Mesenchymal stem cell (in vitro differentiated cells and primary cell): ENCODE data around the gene BCL2L15.
A peak's percentile ranks its signal among the peaks of the same experiment; 100 is the strongest.

Experiments used
- DNase-seq: peaks from one replicate; pipeline ENCODE4 v3.0.0-alpha.2; 2013
- H2AFZ ChIP-seq: one replicate; pipeline ENCODE4 v1.6.1; 2013; ENCODE audit warnings: low read depth, mild to moderate bottlenecking, control low read depth, inconsistent platforms, low read length, moderate library complexity
- H2AK5ac ChIP-seq: 2 replicates; pipeline ENCODE4 v1.6.1; 2013; ENCODE audit warnings: low read length, moderate library complexity, mild to moderate bottlenecking, inconsistent platforms; ENCODE audit not compliant: severe bottlenecking
- H2BK120ac ChIP-seq: one replicate; pipeline ENCODE4 v1.6.1; 2013; ENCODE audit warnings: low read depth, mild to moderate bottlenecking, inconsistent platforms, low read length, moderate library complexity
- H2BK12ac ChIP-seq, 2 experiments: one replicate each; pipeline ENCODE4 v1.6.1; 2013; ENCODE audit warnings: inconsistent platforms in 2 of 2, low read length in 2 of 2, mild to moderate bottlenecking in 2 of 2, moderate library complexity in 2 of 2, control low read depth in 1 of 2
- H2BK15ac ChIP-seq: one replicate; pipeline ENCODE4 v1.6.1; 2013; ENCODE audit warnings: mild to moderate bottlenecking, low read depth, inconsistent platforms; ENCODE audit not compliant: poor library complexity, severe bottlenecking
- H2BK5ac ChIP-seq: 2 replicates; pipeline ENCODE4 v1.6.1; 2013; ENCODE audit warnings: low read depth, mild to moderate bottlenecking, low read length, control low read depth, inconsistent platforms; ENCODE audit not compliant: poor library complexity, severe bottlenecking
- H3K14ac ChIP-seq, 2 experiments: one replicate each; pipeline ENCODE4 v1.6.1; 2013; ENCODE audit warnings: inconsistent platforms in 2 of 2, low read length in 2 of 2, control low read depth in 1 of 2, mild to moderate bottlenecking in 1 of 2, moderate library complexity in 1 of 2
- H3K18ac ChIP-seq, 2 experiments: one replicate each; pipeline ENCODE4 v1.6.1; 2013; ENCODE audit warnings: inconsistent platforms in 2 of 2, low read length in 2 of 2, control low read depth in 1 of 2, low read depth in 1 of 2, mild to moderate bottlenecking in 1 of 2
- H3K23ac ChIP-seq, 2 experiments: one replicate each; pipeline ENCODE4 v1.6.1; 2013; ENCODE audit warnings: inconsistent platforms in 2 of 2, low read length in 2 of 2, mild to moderate bottlenecking in 2 of 2, moderate library complexity in 2 of 2, control low read depth in 1 of 2
- H3K27ac ChIP-seq: 2 replicates; pipeline ENCODE4 v1.5.1; 2013; ENCODE audit warnings: mild to moderate bottlenecking, moderate library complexity, low read length, control low read depth, inconsistent platforms; ENCODE audit not compliant: poor library complexity, severe bottlenecking
- H3K27me3 ChIP-seq, 2 experiments: 2 replicates each; pipeline versions ENCODE4 v1.6.1 to v1.7.0; 2013; ENCODE audit warnings: low read length in 2 of 2, mild to moderate bottlenecking in 2 of 2, moderate library complexity in 2 of 2, control low read depth in 1 of 2, inconsistent platforms in 1 of 2; ENCODE audit not compliant: control insufficient read depth in 1 of 2, insufficient read depth in 1 of 2
- H3K36me3 ChIP-seq, 2 experiments: 2 replicates each; pipeline versions ENCODE4 v1.6.1 to v1.7.0; 2013; ENCODE audit warnings: low read length in 2 of 2, control low read depth in 1 of 2, inconsistent platforms in 1 of 2, low read depth in 1 of 2, mild to moderate bottlenecking in 1 of 2; ENCODE audit not compliant: insufficient read depth in 2 of 2, control insufficient read depth in 1 of 2
- H3K4ac ChIP-seq, 2 experiments: one replicate each; pipeline ENCODE4 v1.6.1; 2013; ENCODE audit warnings: inconsistent platforms in 2 of 2, low read length in 2 of 2, mild to moderate bottlenecking in 2 of 2, moderate library complexity in 2 of 2, control low read depth in 1 of 2, low read depth in 1 of 2
- H3K4me1 ChIP-seq: 2 replicates; pipeline ENCODE4 v1.6.1; 2013; ENCODE audit warnings: low read depth, low read length, control low read depth; ENCODE audit not compliant: control insufficient read depth, insufficient read depth
- H3K4me2 ChIP-seq: 2 replicates; pipeline ENCODE4 v1.6.1; 2013; ENCODE audit warnings: low read length, mild to moderate bottlenecking, inconsistent platforms; ENCODE audit not compliant: poor library complexity, severe bottlenecking
- H3K4me3 ChIP-seq, 2 experiments: 2 replicates each; pipeline versions ENCODE4 v1.5.1 to v1.7.0; 2013; ENCODE audit warnings: low read length in 2 of 2, mild to moderate bottlenecking in 2 of 2, control low read depth in 1 of 2, low read depth in 1 of 2; ENCODE audit not compliant: insufficient read depth in 1 of 2
- H3K79me1 ChIP-seq: replicated peaks from 2 replicates; pipeline ENCODE4 v1.6.1; 2013; ENCODE audit warnings: mild to moderate bottlenecking, control low read depth, low read length, inconsistent platforms; ENCODE audit not compliant: poor library complexity, severe bottlenecking
- H3K9ac ChIP-seq: 2 replicates; pipeline ENCODE4 v1.7.0; 2013; ENCODE audit warnings: mild to moderate bottlenecking, low read length, moderate library complexity
- H3K9me3 ChIP-seq: 2 replicates; pipeline ENCODE4 v1.7.0; 2013; ENCODE audit warnings: mild to moderate bottlenecking, low read length; ENCODE audit not compliant: control insufficient read depth
- H4K8ac ChIP-seq: one replicate; pipeline ENCODE4 v1.6.1; 2013; ENCODE audit warnings: inconsistent platforms, mild to moderate bottlenecking, low read length, moderate library complexity
- H4K91ac ChIP-seq: one replicate; pipeline ENCODE4 v1.6.1; 2013; ENCODE audit warnings: mild to moderate bottlenecking, low read length, inconsistent platforms
- WGBS: methylation state at CpG from one replicate; pipeline ENCODE4 v1.1.7; 2013; ENCODE audit warnings: mixed read lengths; 5-methylcytosine and 5-hydroxymethylcytosine counted together

BCL2L15 gene

GRCh38 chr1:113860891-113861290, 26.5 kb downstream of the BCL2L15 start:
- no peaks in the 10 kb centered on the region for H3K36me3 ChIP-seq
- no peak overlapping the region for H3K4ac ChIP-seq
- H2BK5ac ChIP-seq: no peak overlapping the region
- H4K91ac ChIP-seq: no peak overlapping the region
- H2AFZ ChIP-seq: no peak overlapping the region
- H2AK5ac ChIP-seq: no peak overlapping the region
- no peak overlapping the region for H3K4me2 ChIP-seq
- H3K4me1 ChIP-seq: peaks cover 2% of the 10 kb centered on the region
- H2BK120ac ChIP-seq: no peak overlapping the region
- no peak overlapping the region for H3K23ac ChIP-seq
- no peaks in the 10 kb centered on the region for H3K27me3 ChIP-seq
- H3K9me3 ChIP-seq: no peaks in the 10 kb centered on the region
- H3K27ac ChIP-seq: peak overlapping the region; percentile 55
- H2BK12ac ChIP-seq: no peak overlapping the region
- peak; percentile 67 for DNase-seq
- no peak overlapping the region for H2BK15ac ChIP-seq
- H3K9ac ChIP-seq: peak overlapping the region; percentile 79
- H3K14ac ChIP-seq: no peak overlapping the region
- no peaks in the 10 kb centered on the region for H3K79me1 ChIP-seq
- WGBS: 65% methylated on average over 2 of the region's 3 CpGs
- peak overlapping the region in 1 of 2 experiments; percentile 21 for H3K18ac ChIP-seq
- no peak overlapping the region for H4K8ac ChIP-seq
- H3K4me3 ChIP-seq: peak overlapping the region in 1 of 2 experiments; percentile 22

DNA sequence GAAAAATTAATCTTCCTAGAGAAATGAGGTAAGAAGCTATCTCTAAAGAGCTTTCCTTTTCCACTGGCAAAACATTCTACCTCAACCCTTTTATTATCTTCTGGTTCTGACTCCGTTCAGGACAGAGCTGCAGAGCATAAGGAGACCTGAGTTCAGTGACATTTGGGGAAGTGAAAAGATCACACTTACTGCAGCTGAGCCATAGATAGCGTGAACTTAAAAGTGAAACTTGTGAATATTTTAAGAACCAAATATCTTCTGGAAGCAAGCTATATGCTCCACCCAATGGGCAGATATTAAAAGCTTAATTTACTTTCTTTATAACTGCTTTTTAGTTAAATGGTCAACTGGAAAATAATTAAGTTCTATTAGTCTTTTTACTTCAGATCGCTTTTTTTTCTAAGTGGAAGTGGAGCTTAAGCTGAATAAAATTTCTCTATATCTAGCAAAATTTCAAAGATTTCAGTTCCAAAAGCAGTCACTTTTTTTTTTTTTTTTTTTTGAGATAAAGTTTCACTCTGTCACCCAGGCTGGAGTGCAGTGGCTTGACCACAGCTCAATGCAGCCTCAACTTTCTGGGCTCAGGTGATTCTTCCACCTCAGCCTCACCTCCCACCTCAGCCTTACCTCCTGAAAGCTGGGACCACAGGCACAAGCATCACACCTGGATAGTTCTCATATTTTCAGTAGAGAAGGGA, 27.8 kb downstream of the BCL2L15 start:
- peaks cover 2% of the 10 kb centered on the region for H3K4me1 ChIP-seq
- H2BK15ac ChIP-seq: no peak overlapping the region
- no peak overlapping the region for H2BK5ac ChIP-seq
- H2BK120ac ChIP-seq: no peak overlapping the region
- no peak for DNase-seq
- no peak overlapping the region for H3K18ac ChIP-seq
- no peak overlapping the region for H4K8ac ChIP-seq
- H3K27me3 ChIP-seq: no peaks in the 10 kb centered on the region
- H3K4me2 ChIP-seq: no peak overlapping the region
- WGBS: 100% methylated on average over 1 of the region's 3 CpGs
- no peak overlapping the region for H2AFZ ChIP-seq
- peak overlapping the region in 1 of 2 experiments; percentile 60 for H3K4me3 ChIP-seq
- peak overlapping the region in 1 of 2 experiments; percentile 54 for H2BK12ac ChIP-seq
- H2AK5ac ChIP-seq: peak overlapping the region; percentile 92
- peak overlapping the region; percentile 79 for H3K9ac ChIP-seq
- no peak overlapping the region for H3K14ac ChIP-seq
- H3K27ac ChIP-seq: no peak overlapping the region
- H3K23ac ChIP-seq: no peak overlapping the region
- no peaks in the 10 kb centered on the region for H3K9me3 ChIP-seq
- no peak overlapping the region for H4K91ac ChIP-seq
- peak overlapping the region in 1 of 2 experiments; percentile 26 for H3K4ac ChIP-seq
- H3K79me1 ChIP-seq: no peaks in the 10 kb centered on the region
- no peaks in the 10 kb centered on the region for H3K36me3 ChIP-seq

- peak overlapping the region; percentile 79 for H3K9ac ChIP-seq
- no peak overlapping the region for H2BK5ac ChIP-seq
- no peaks in the 10 kb centered on the region for H3K79me1 ChIP-seq
- H2AK5ac ChIP-seq: no peak overlapping the region
- no peak overlapping the region for H3K23ac ChIP-seq
- no peaks in the 10 kb centered on the region for H3K9me3 ChIP-seq
- H3K4me3 ChIP-seq: peak overlapping the region in 1 of 2 experiments; percentile 60
- H2BK120ac ChIP-seq: no peak overlapping the region
- DNase-seq: no peak
- no peak overlapping the region for H3K18ac ChIP-seq
- H4K8ac ChIP-seq: no peak overlapping the region
- H3K4ac ChIP-seq: no peak overlapping the region
- no peak overlapping the region for H2BK15ac ChIP-seq
- H3K4me1 ChIP-seq: peaks cover 2% of the 10 kb centered on the region
- no peak overlapping the region for H2BK12ac ChIP-seq
- no peak overlapping the region for H2AFZ ChIP-seq
- no peak overlapping the region for H4K91ac ChIP-seq
- no peak overlapping the region for H3K14ac ChIP-seq
- no peak overlapping the region for H3K4me2 ChIP-seq
- WGBS: 100% methylated on average over 1 of the region's 1 CpG
- no peaks in the 10 kb centered on the region for H3K27me3 ChIP-seq
- no peaks in the 10 kb centered on the region for H3K36me3 ChIP-seq
- H3K27ac ChIP-seq: no peak overlapping the region
Measured at GRCh38 chr1:113858982-113859381, 28.4 kb downstream of the BCL2L15 start.

- Histone ChIP-seq H2AFZ (no peak overlapping the region), H3K9ac (no peak overlapping the region), H3K36me3 (no peaks in the 10 kb centered on the region), H3K9me3 (no peaks in the 10 kb centered on the region), H2BK12ac (no peak overlapping the region), H3K23ac (no peak overlapping the region), H2BK15ac (no peak overlapping the region), H3K4ac (no peak overlapping the region), H3K18ac (no peak overlapping the region), H3K4me2 (no peak overlapping the region), H3K14ac (no peak overlapping the region), H4K8ac (no peak overlapping the region), H2BK5ac (no peak overlapping the region), H3K27me3 (no peaks in the 10 kb centered on the region), H3K79me1 (no peaks in the 10 kb centered on the region), H3K4me1 (peaks cover 2% of the 10 kb centered on the region), H3K27ac (no peak overlapping the region), H2BK120ac (no peak overlapping the region), H4K91ac (no peak overlapping the region), H3K4me3 (no peak overlapping the region), H2AK5ac (no peak overlapping the region)
- WGBS: 100% methylated on average over 3 of the region's 3 CpGs
- DNase-seq: no peak
Measured at GRCh38 chr1:113858418-113858817, 29.0 kb downstream of the BCL2L15 start.
